HUES64 (cell line): ENCODE results near the gene UNC5C.

Experiments used
- H3K27ac ChIP-seq: 2 replicates; pipeline ENCODE4 v1.7.0; 2013; ENCODE audit warnings: low read depth, low read length, inconsistent platforms
- H3K27me3 ChIP-seq: 2 replicates; pipeline ENCODE4 v1.6.1; 2013; ENCODE audit warnings: mild to moderate bottlenecking, low read length; ENCODE audit not compliant: insufficient read depth
- H3K36me3 ChIP-seq: 2 replicates; pipeline ENCODE4 v1.6.1; 2013; ENCODE audit warnings: mild to moderate bottlenecking, low read length; ENCODE audit not compliant: insufficient read depth
- H3K4me1 ChIP-seq: 2 replicates; pipeline ENCODE4 v1.6.1; 2013; ENCODE audit warnings: mild to moderate bottlenecking, low read length, moderate library complexity; ENCODE audit not compliant: insufficient read depth
- H3K4me3 ChIP-seq: 2 replicates; pipeline ENCODE4 v1.5.1; 2013; ENCODE audit warnings: mild to moderate bottlenecking, low read length, moderate library complexity
- H3K9ac ChIP-seq: 2 replicates; pipeline ENCODE4 v1.6.1; 2013; ENCODE audit warnings: mild to moderate bottlenecking, low read depth, low read length
- H3K9me3 ChIP-seq: 2 replicates; pipeline ENCODE4 v1.6.1; 2013; ENCODE audit warnings: low read depth, low read length; ENCODE audit not compliant: insufficient read depth
- WGBS: fragments of 150-250, 120-280 bp; methylation state at CpG from one replicate; pipeline ENCODE4 v1.1.7; 2013; ENCODE audit warnings: missing lambda C conversion rate; 5-methylcytosine and 5-hydroxymethylcytosine counted together

The UNC5C gene

GRCh38 chr4:95290702-95291101, 258.1 kb downstream of the UNC5C start:
- Histone ChIP-seq H3K36me3 (no peaks in the 10 kb centered on the region), H3K4me1 (no peaks in the 10 kb centered on the region), H3K9ac (no peak overlapping the region), H3K27ac (no peak overlapping the region), H3K9me3 (peaks cover 6% of the 10 kb centered on the region), H3K4me3 (no peak overlapping the region), H3K27me3 (no peaks in the 10 kb centered on the region)
- WGBS: 79% methylated on average over 5 of the region's 6 CpGs

DNA sequence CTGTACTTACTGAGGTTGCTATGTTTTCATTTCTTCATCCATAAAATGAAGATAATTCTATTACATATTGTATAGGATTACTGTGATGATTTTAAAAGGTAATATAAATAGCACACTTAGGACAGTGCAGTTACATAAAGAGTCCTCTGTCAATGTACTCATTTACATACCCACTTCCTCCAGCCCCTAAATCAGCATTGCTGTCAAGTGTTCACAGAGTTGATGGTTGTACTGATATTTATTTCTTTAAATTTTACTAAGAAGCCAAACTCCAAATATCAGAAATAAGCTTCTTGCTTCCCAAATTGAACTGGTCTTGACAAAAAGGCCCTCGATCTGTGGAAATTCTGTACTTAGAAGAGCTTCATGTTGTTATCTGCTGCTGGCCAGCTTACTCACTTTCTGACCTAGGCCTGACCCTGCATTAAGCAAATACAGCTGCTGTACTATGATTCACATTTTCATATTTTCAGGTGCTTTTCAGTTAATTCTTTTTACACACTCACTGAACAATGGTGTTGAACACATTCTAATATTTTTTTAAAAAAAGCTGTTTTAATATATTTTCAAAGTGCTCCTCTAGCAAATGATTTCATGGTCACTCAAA, 259.6 kb downstream of the UNC5C start:
- Histone ChIP-seq H3K4me3 (no peak overlapping the region), H3K9me3 (peaks cover 6% of the 10 kb centered on the region), H3K4me1 (no peaks in the 10 kb centered on the region), H3K36me3 (no peaks in the 10 kb centered on the region), H3K27me3 (no peaks in the 10 kb centered on the region), H3K27ac (no peak overlapping the region), H3K9ac (no peak overlapping the region)
- WGBS: 97% methylated on average over 1 of the region's 1 CpG

DNA sequence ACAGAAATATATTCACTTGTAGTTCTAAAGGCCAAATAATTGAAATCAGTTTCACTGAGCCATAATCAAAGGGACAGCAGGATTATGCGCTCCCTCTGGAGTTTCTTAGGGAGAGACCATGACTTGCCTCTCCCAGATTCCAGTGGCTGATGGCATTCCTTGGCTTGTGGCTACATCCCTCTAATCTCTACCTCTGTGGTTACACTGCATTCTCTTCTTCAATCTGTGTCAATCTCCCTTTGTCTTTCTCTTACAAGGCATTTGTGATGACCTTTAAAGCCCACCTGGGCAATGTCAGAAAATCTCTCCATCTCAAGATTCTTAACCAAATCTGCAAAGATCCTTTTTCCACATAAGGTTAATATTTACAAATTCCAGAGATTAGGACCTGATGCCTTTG, 260.2 kb downstream of the UNC5C start:
- no peak overlapping the region for H3K4me3 ChIP-seq
- no peak overlapping the region for H3K27ac ChIP-seq
- no peaks in the 10 kb centered on the region for H3K36me3 ChIP-seq
- no peaks in the 10 kb centered on the region for H3K4me1 ChIP-seq
- H3K27me3 ChIP-seq: no peaks in the 10 kb centered on the region
- 100% methylated on average over 1 of the region's 1 CpG for WGBS
- peaks cover 6% of the 10 kb centered on the region for H3K9me3 ChIP-seq
- H3K9ac ChIP-seq: no peak overlapping the region

- Histone ChIP-seq H3K4me1 (no peaks in the 10 kb centered on the region), H3K36me3 (no peaks in the 10 kb centered on the region), H3K27me3 (no peaks in the 10 kb centered on the region), H3K27ac (no peak overlapping the region), H3K9ac (no peak overlapping the region), H3K9me3 (peaks cover 6% of the 10 kb centered on the region), H3K4me3 (no peak overlapping the region)
- 100% methylated on average over 1 of the region's 2 CpGs for WGBS
These were observed 263.0 kb downstream of the UNC5C start for GRCh38 chr4:95285797-95286196.

DNA sequence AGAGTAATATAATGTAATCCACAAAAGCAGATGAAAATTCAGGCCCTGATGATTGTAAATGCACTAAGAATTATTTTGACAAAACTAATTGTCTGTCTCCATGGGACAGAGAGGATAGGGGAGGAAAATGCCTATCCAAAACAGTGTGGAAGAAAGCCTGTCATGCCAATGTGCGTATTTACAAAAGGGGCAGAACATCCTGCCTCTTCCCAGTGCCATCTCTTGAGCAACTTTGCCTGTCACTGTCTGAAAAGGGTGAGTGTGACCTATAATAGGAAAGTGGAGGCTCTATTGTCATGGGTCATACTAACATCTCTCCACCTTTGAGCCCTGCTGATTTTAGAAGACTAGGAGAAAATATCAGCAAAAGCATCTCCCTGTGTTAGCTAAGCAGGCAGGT, 264.1 kb downstream of the UNC5C start:
- WGBS: 96% methylated on average over 1 of the region's 1 CpG
- Histone ChIP-seq H3K4me1 (no peaks in the 10 kb centered on the region), H3K9me3 (peaks cover 6% of the 10 kb centered on the region), H3K4me3 (no peak overlapping the region), H3K27me3 (no peaks in the 10 kb centered on the region), H3K9ac (no peak overlapping the region), H3K36me3 (no peaks in the 10 kb centered on the region), H3K27ac (no peak overlapping the region)

GRCh38 chr4:95283320-95283719, 265.5 kb downstream of the UNC5C start:
- Histone ChIP-seq H3K36me3 (no peaks in the 10 kb centered on the region), H3K4me3 (no peak overlapping the region)
- 86% methylated on average over 10 of the region's 10 CpGs for WGBS

GRCh38 chr4:95272797-95273196, 276.0 kb downstream of the UNC5C start:
- Histone ChIP-seq H3K9me3 (no peaks in the 10 kb centered on the region), H3K4me1 (no peaks in the 10 kb centered on the region), H3K27me3 (no peaks in the 10 kb centered on the region), H3K9ac (no peak overlapping the region), H3K36me3 (no peaks in the 10 kb centered on the region), H3K27ac (no peak overlapping the region), H3K4me3 (no peak overlapping the region)
- WGBS: 88% methylated on average over 3 of the region's 3 CpGs

More at GRCh38 chr4:95283320-95283719, 265.5 kb downstream of the UNC5C start:
- Histone ChIP-seq H3K9ac (no peak overlapping the region), H3K27me3 (no peaks in the 10 kb centered on the region), H3K27ac (no peak overlapping the region), H3K9me3 (peaks cover 1% of the 10 kb centered on the region; the same call in 1 of the 2 replicates), H3K4me1 (no peaks in the 10 kb centered on the region)

GRCh38 chr4:95272036-95272435, 276.7 kb downstream of the UNC5C start:
- 81% methylated on average over 3 of the region's 3 CpGs for WGBS
- H3K4me3 ChIP-seq: no peak overlapping the region
- H3K4me1 ChIP-seq: no peaks in the 10 kb centered on the region
- H3K9ac ChIP-seq: no peak overlapping the region
- H3K27ac ChIP-seq: no peak overlapping the region
- H3K27me3 ChIP-seq: no peaks in the 10 kb centered on the region
- no peaks in the 10 kb centered on the region for H3K36me3 ChIP-seq
- H3K9me3 ChIP-seq: no peaks in the 10 kb centered on the region

- Histone ChIP-seq H3K27me3 (no peaks in the 10 kb centered on the region), H3K27ac (no peak overlapping the region), H3K4me1 (no peaks in the 10 kb centered on the region), H3K4me3 (no peak overlapping the region), H3K9ac (no peak overlapping the region), H3K36me3 (no peaks in the 10 kb centered on the region), H3K9me3 (no peaks in the 10 kb centered on the region)
- WGBS: 95% methylated on average over 7 of the region's 7 CpGs
These were observed 279.8 kb downstream of the UNC5C start for GRCh38 chr4:95268819-95269565.

GRCh38 chr4:95267081-95267480, 281.7 kb downstream of the UNC5C start:
- H3K9me3 ChIP-seq: no peaks in the 10 kb centered on the region
- H3K27me3 ChIP-seq: no peaks in the 10 kb centered on the region
- no peaks in the 10 kb centered on the region for H3K4me1 ChIP-seq
- H3K27ac ChIP-seq: no peak overlapping the region
- H3K4me3 ChIP-seq: no peak overlapping the region
- H3K36me3 ChIP-seq: no peaks in the 10 kb centered on the region
- no peak overlapping the region for H3K9ac ChIP-seq

GRCh38 chr4:95265814-95266740, 282.7 kb downstream of the UNC5C start:
- Histone ChIP-seq H3K27me3 (no peaks in the 10 kb centered on the region), H3K4me1 (no peaks in the 10 kb centered on the region), H3K27ac (no peak overlapping the region), H3K9ac (no peak overlapping the region), H3K36me3 (no peaks in the 10 kb centered on the region), H3K9me3 (no peaks in the 10 kb centered on the region), H3K4me3 (no peak overlapping the region)
- 93% methylated on average over 3 of the region's 5 CpGs for WGBS
